Right atrium auricular region (tissue), 2 donors: ENCODE data around the gene POU6F1. TPM values are rescaled to one million over a fixed set of nuclear protein-coding genes. Genes with fewer than 3 reads are reported as not detected.

Experiments used
- DNase-seq: peaks from one replicate; pipeline ENCODE4 v3.0.0-alpha.2; 2019; ENCODE audit warnings: low spot score
- H3K27ac ChIP-seq, 2 donors: fragments of 200-600 bp; sonication (generic); 1 replicate in 1 of 2; 2 replicates in 1 of 2; pipeline ENCODE4 v1.5.1; 2016 to 2019
- H3K27me3 ChIP-seq, 2 donors: fragments of 200-600 bp; sonication (generic); one replicate each; pipeline versions ENCODE4 v1.5.1 to v1.6.0; 2017 to 2019
- H3K36me3 ChIP-seq: fragments of 200-600 bp; sonication (generic); one replicate; pipeline ENCODE4 v1.5.1; 2016
- H3K4me1 ChIP-seq, 2 donors: fragments of 200-600 bp; sonication (generic); one replicate each; pipeline versions ENCODE4 v1.5.1 to v1.6.0; 2017 to 2019
- H3K4me3 ChIP-seq, 2 donors: fragments of 200-600 bp; sonication (generic); 1 replicate in 1 of 2; 2 replicates in 1 of 2; pipeline ENCODE4 v1.5.1; 2017 to 2019; ENCODE audit warnings: mild to moderate bottlenecking in 1 of 2, moderate library complexity in 1 of 2
- H3K9me3 ChIP-seq, 2 donors: fragments of 200-600 bp; sonication (generic); one replicate each; pipeline ENCODE4 v1.5.1; 2019
- CTCF ChIP-seq, 2 donors: fragments of 200-600 bp; sonication (generic); IDR thresholded peaks; one replicate each; pipeline ENCODE4 v1.5.1; 2019; ENCODE audit warnings: antibody characterized with exemption in 2 of 2
- total RNA-seq, 2 donors: library from RNA; depleted of rRNA; stranded (reverse); fragments of >200 nt; gene quantifications; one replicate each; pipeline ENCODE4 v1.1.0, GENCODE V29; 2016

POU6F1 gene
- total RNA-seq, 2 donors from 2014 or later, result 3.0 to 6.0 TPM

GRCh38 chr12:51147309-51147708, 70.6 kb downstream of the POU6F1 start:
- H3K27me3 ChIP-seq, result no peaks in the 10 kb centered on the region
- no peaks in the 10 kb centered on the region for H3K9me3 ChIP-seq
- TF ChIP-seq CTCF (IDR thresholded peaks at IDR 0.05), result no peak
- H3K27ac ChIP-seq, result no peak overlapping the region
- no peak overlapping the region for H3K4me3 ChIP-seq
- no peaks in the 10 kb centered on the region for H3K4me1 ChIP-seq
- H3K36me3 ChIP-seq, result no peaks in the 10 kb centered on the region
- no peak for DNase-seq

- TF ChIP-seq CTCF (IDR thresholded peaks at IDR 0.05), result no peak
- Histone ChIP-seq H3K9me3 (no peaks in the 10 kb centered on the region), H3K4me1 (no peaks in the 10 kb centered on the region)
These were observed 78.5 kb downstream of the POU6F1 start for GRCh38 chr12:51139292-51139844.

More at GRCh38 chr12:51139292-51139844, 78.5 kb downstream of the POU6F1 start:
- Histone ChIP-seq H3K4me3 (no peak overlapping the region), H3K27ac (no peak overlapping the region), H3K27me3 (no peaks in the 10 kb centered on the region), H3K36me3 (peaks cover 8% of the 10 kb centered on the region)
- no peak for DNase-seq

Other genes starting within 250 kb of the POU6F1 start
- gene SLC11A2, start 191.7 kb downstream of the POU6F1 start, total RNA-seq, result 10 to 100 TPM; 25.5 to 40.9 TPM
- 10 to 100 TPM; 22.8 to 27.2 TPM for gene LETMD1, start 169.7 kb downstream of the POU6F1 start, total RNA-seq
- gene CSRNP2, start 134.5 kb downstream of the POU6F1 start, total RNA-seq, result 10 to 100 TPM; 17.1 to 19.4 TPM
- gene TFCP2, start 44.9 kb downstream of the POU6F1 start, total RNA-seq, result 1 to 10 TPM; 8.6 to 9.6 TPM
- gene DAZAP2, start 20.8 kb upstream of the POU6F1 start, total RNA-seq, result 100 to 1,000 TPM; 193 to 309 TPM
- 1 to 10 TPM; 2.3 to 3.8 TPM for gene SMAGP, start 52.4 kb upstream of the POU6F1 start, total RNA-seq
- 1 to 10 TPM; 2.1 to 4.6 TPM for gene BIN2, start 106.1 kb upstream of the POU6F1 start, total RNA-seq
- gene CELA1, start 128.6 kb upstream of the POU6F1 start, total RNA-seq, result not detected
- 1 to 10 TPM; 1.3 to 2.8 TPM for gene GALNT6, start 173.3 kb upstream of the POU6F1 start, total RNA-seq
- gene SLC4A8, start 206.8 kb upstream of the POU6F1 start, total RNA-seq, result 1 to 10 TPM in 1 of 2 donors, under 1 TPM in 1; 0.28 to 1.1 TPM